NCI-H2227 treated with DMSO at 0.1 percent for 48 hours (cell line): ENCODE results near the gene PLTP.
"Not testable (repeated sequence)": the region's sequence is repeated elsewhere in the genome, so short reads cannot be mapped to it uniquely, and the experiment has no call there.

Experiments used
- DNase-seq: peaks from one replicate; lab custom pipeline; 2025; lab: John Stamatoyannopoulos, UW

PLTP gene

GRCh38 chr20:45944965-45945677 is 33.2 kb upstream of the PLTP start:
- DNase-seq = no peak

- no peak for DNase-seq
Observed at GRCh38 chr20:45944151-45944964, 32.4 kb upstream of the PLTP start.

GRCh38 chr20:45943613-45944012 is 31.7 kb upstream of the PLTP start:
- no peak for DNase-seq

- no peak for DNase-seq
Observed at GRCh38 chr20:45940469-45940868, 28.5 kb upstream of the PLTP start.

- no peak for DNase-seq
Observed at GRCh38 chr20:45940053-45940452, 28.1 kb upstream of the PLTP start.

GRCh38 chr20:45938727-45939438 is 26.9 kb upstream of the PLTP start:
- DNase-seq = no peak

- no peak for DNase-seq
Observed at GRCh38 chr20:45937765-45938164, 25.8 kb upstream of the PLTP start.

GRCh38 chr20:45935416-45936046 is 23.6 kb upstream of the PLTP start:
- no peak for DNase-seq

- DNase-seq = peak; percentile 98
Observed at GRCh38 chr20:45934586-45935415, 22.8 kb upstream of the PLTP start, which contains the start of gene PCIF1. PCIF1 (plus strand) TSS chr20:45934683; CDS start chr20:45939000, 4,317 bp downstream.

- peak; percentile 69 for DNase-seq
Observed at GRCh38 chr20:45934046-45934585, 22.2 kb upstream of the PLTP start.

GRCh38 chr20:45933266-45934045 is 21.5 kb upstream of the PLTP start:
- DNase-seq = peak; percentile 84

GRCh38 chr20:45931680-45932079 is 19.7 kb upstream of the PLTP start:
- DNase-seq = not testable (repeated sequence)

- DNase-seq = no peak
Observed at GRCh38 chr20:45927071-45927878, 15.3 kb upstream of the PLTP start.

- no peak for DNase-seq
Observed at GRCh38 chr20:45926731-45927070, 14.7 kb upstream of the PLTP start.

GRCh38 chr20:45925821-45926506 is 14.0 kb upstream of the PLTP start:
- DNase-seq = no peak

GRCh38 chr20:45924391-45925261 is 12.7 kb upstream of the PLTP start:
- no peak for DNase-seq

GRCh38 chr20:45921337-45922189 is 9.6 kb upstream of the PLTP start:
- no peak for DNase-seq
